Forelimb muscle (tissue), 1 donor: ENCODE data around the gene ACAD10. TPM values are rescaled to one million over a fixed set of nuclear protein-coding genes. Genes with fewer than 3 reads are reported as not detected.

ENCODE experiments used
- polyA plus RNA-seq: library from polyadenylated mRNA; unstranded; fragments of 120-200 nt; gene quantifications from one replicate; pipeline ENCODE4 v1.2.1, GENCODE V29; 2013; ENCODE audit not compliant: insufficient read length

The ACAD10 gene
- polyA plus RNA-seq, 1 donor = 17.7 TPM

Other genes starting within 250 kb of the ACAD10 start
- 50.2 TPM for gene ATXN2, start 86.7 kb upstream of the ACAD10 start, polyA plus RNA-seq
- 12.2 TPM for gene BRAP, start 97 bp upstream of the ACAD10 start, polyA plus RNA-seq
- gene ALDH2, start 80.9 kb downstream of the ACAD10 start, polyA plus RNA-seq = 25.8 TPM
- gene MAPKAPK5, start 156.2 kb downstream of the ACAD10 start, polyA plus RNA-seq = 32.1 TPM